NCI-H2029 treated with DMSO at 0.1 percent for 48 hours (cell line): Measurements from ENCODE around the gene EMP1.

Source experiments
- DNase-seq: peaks from one replicate; lab custom pipeline; 2025; lab: John Stamatoyannopoulos, UW

The EMP1 gene

GRCh38 chr12:13198241-13198640 is 1.7 kb downstream of the EMP1 start:
- DNase-seq = no peak

- no peak for DNase-seq
Observed at GRCh38 chr12:13198876-13199275, 2.4 kb downstream of the EMP1 start.

GRCh38 chr12:13199592-13199991 is 3.1 kb downstream of the EMP1 start:
- no peak for DNase-seq

GRCh38 chr12:13200841-13201240 is 4.3 kb downstream of the EMP1 start:
- no peak for DNase-seq

GRCh38 chr12:13203034-13203922 is 6.8 kb downstream of the EMP1 start:
- no peak for DNase-seq

GRCh38 chr12:13204428-13204827 is 7.9 kb downstream of the EMP1 start:
- no peak for DNase-seq

GRCh38 chr12:13205809-13206559 is 9.5 kb downstream of the EMP1 start:
- no peak for DNase-seq

- no peak for DNase-seq
Observed at GRCh38 chr12:13206560-13206897, 10.0 kb downstream of the EMP1 start.

- DNase-seq = no peak
Observed at GRCh38 chr12:13208533-13209435, 12.3 kb downstream of the EMP1 start.

GRCh38 chr12:13209436-13210235 is 13.1 kb downstream of the EMP1 start:
- no peak for DNase-seq

GRCh38 chr12:13210236-13211190 is 14.0 kb downstream of the EMP1 start:
- no peak for DNase-seq

- no peak for DNase-seq
Observed at GRCh38 chr12:13211191-13211858, 14.8 kb downstream of the EMP1 start.

GRCh38 chr12:13211859-13212664 is 15.5 kb downstream of the EMP1 start:
- peak; percentile 49 for DNase-seq

- DNase-seq = no peak
Observed at GRCh38 chr12:13215056-13215455, 18.5 kb downstream of the EMP1 start.

- DNase-seq = no peak
Observed at GRCh38 chr12:13218641-13219040, 22.1 kb downstream of the EMP1 start.

- no peak for DNase-seq
Observed at GRCh38 chr12:13219320-13219719, 22.8 kb downstream of the EMP1 start.

- DNase-seq = no peak
Observed at GRCh38 chr12:13220838-13221237, 24.3 kb downstream of the EMP1 start.

- no peak for DNase-seq
Observed at GRCh38 chr12:13222076-13222475, 25.6 kb downstream of the EMP1 start.
